Measurements from ENCODE around the gene SLC37A1.
A peak's percentile ranks its signal among the peaks of the same experiment; 100 is the strongest.

The SLC37A1 gene

DNA sequence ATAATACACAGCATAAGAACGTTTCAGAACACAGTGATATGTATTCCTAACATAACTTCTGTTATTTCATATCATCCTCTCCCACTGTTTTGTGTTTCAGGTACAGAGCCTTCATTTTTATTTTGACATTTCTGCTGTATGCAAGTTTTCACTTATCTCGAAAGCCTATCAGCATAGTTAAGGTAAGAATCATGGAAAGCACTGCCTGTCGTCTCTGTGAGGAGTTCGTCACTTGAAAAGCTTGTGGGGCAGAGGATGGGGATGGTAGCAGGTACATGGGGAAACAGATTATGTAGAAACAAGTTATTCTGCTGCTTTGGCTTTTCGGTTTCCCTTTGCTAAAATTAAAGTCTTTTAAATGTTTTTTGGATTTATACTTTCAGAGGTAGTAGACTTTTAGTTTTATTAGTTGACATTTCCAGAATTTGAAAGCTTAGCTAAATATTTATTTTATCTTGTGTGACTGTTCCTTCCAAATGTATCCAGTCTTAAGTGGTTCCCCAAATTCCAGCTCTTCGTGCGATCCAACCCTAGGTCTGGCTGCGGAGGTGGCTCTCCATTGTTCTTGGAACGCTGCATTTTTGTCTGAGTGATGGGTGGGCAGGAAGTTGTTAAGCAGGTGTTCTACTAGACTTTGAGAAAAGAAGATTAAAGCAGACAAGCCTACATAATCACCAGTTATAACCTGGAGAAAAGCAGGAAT is 12.2 kb downstream of the SLC37A1 start:
- no peak overlapping the region for H3K4me2 ChIP-seq (ENCODE audit: low read length)
- H3K79me2 ChIP-seq, result no peaks in the 10 kb centered on the region
- TF ChIP-seq, protein P1, sequence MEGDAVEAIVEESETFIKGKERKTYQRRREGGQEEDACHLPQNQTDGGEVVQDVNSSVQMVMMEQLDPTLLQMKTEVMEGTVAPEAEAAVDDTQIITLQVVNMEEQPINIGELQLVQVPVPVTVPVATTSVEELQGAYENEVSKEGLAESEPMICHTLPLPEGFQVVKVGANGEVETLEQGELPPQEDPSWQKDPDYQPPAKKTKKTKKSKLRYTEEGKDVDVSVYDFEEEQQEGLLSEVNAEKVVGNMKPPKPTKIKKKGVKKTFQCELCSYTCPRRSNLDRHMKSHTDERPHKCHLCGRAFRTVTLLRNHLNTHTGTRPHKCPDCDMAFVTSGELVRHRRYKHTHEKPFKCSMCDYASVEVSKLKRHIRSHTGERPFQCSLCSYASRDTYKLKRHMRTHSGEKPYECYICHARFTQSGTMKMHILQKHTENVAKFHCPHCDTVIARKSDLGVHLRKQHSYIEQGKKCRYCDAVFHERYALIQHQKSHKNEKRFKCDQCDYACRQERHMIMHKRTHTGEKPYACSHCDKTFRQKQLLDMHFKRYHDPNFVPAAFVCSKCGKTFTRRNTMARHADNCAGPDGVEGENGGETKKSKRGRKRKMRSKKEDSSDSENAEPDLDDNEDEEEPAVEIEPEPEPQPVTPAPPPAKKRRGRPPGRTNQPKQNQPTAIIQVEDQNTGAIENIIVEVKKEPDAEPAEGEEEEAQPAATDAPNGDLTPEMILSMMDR (IDR thresholded peaks at IDR 0.05), result no peak
- no peak overlapping the region for H3K9ac ChIP-seq
- no peaks in the 10 kb centered on the region for H3K9me3 ChIP-seq (ENCODE audit: control insufficient read depth, low read length)
- no peaks in the 10 kb centered on the region for H3K27me3 ChIP-seq (ENCODE audit: control insufficient read depth, insufficient read depth, low read length)
- H3K36me3 ChIP-seq (ENCODE audit: control insufficient read depth, insufficient read depth, low read length), result no peaks in the 10 kb centered on the region
- H3K27ac ChIP-seq, result no peak overlapping the region
- H3K4me3 ChIP-seq (ENCODE audit: low read depth, low read length), result no peak overlapping the region
- no peak overlapping the region for H2AFZ ChIP-seq
- no peaks in the 10 kb centered on the region for H3K4me1 ChIP-seq

- TF ChIP-seq, protein P1 (IDR thresholded peaks at IDR 0.05), result no peak
- no peaks in the 10 kb centered on the region for H3K36me3 ChIP-seq (ENCODE audit: control insufficient read depth, insufficient read depth, low read length)
- H3K9ac ChIP-seq, result no peak overlapping the region
- no peaks in the 10 kb centered on the region for H3K27me3 ChIP-seq (ENCODE audit: control insufficient read depth, insufficient read depth, low read length)
- no peaks in the 10 kb centered on the region for H3K9me3 ChIP-seq (ENCODE audit: control insufficient read depth, low read length)
- no peaks in the 10 kb centered on the region for H3K79me2 ChIP-seq
- no peak overlapping the region for H3K4me2 ChIP-seq (ENCODE audit: low read length)
- H3K4me3 ChIP-seq (ENCODE audit: low read depth, low read length), result no peak overlapping the region
- no peak overlapping the region for H3K27ac ChIP-seq
- no peak overlapping the region for H2AFZ ChIP-seq
- no peaks in the 10 kb centered on the region for H3K4me1 ChIP-seq
These were observed 12.7 kb downstream of the SLC37A1 start for GRCh38 chr21:42526379-42526727.

DNA sequence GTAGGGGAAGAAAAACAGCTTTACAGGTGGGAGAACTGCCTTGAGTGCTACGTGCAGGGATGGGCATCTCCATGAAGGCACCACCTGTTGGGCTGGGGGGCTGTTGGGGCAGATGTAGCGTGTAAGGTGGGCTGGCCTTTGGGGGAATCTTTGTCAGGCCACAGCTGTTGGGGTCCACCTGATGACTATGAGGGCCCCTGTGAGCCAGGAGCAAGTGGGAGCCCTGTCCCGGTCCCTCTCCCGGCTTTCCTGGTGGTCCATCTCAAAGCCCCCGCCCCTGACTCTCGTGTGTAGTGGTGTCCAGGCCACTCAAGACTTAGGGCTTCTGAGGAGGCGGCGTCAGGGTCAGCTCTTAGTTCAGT is 13.5 kb downstream of the SLC37A1 start:
- Histone ChIP-seq H3K36me3 (ENCODE audit: control insufficient read depth, insufficient read depth, low read length) (no peaks in the 10 kb centered on the region), H3K27ac (no peak overlapping the region), H3K79me2 (no peaks in the 10 kb centered on the region), H3K27me3 (ENCODE audit: control insufficient read depth, insufficient read depth, low read length) (no peaks in the 10 kb centered on the region), H3K9ac (no peak overlapping the region), H3K4me1 (no peaks in the 10 kb centered on the region), H3K9me3 (ENCODE audit: control insufficient read depth, low read length) (no peaks in the 10 kb centered on the region), H3K4me2 (ENCODE audit: low read length) (no peak overlapping the region), H2AFZ (no peak overlapping the region), H3K4me3 (ENCODE audit: low read depth, low read length) (no peak overlapping the region)
- TF ChIP-seq, protein P1 (IDR thresholded peaks at IDR 0.05), result no peak

DNA sequence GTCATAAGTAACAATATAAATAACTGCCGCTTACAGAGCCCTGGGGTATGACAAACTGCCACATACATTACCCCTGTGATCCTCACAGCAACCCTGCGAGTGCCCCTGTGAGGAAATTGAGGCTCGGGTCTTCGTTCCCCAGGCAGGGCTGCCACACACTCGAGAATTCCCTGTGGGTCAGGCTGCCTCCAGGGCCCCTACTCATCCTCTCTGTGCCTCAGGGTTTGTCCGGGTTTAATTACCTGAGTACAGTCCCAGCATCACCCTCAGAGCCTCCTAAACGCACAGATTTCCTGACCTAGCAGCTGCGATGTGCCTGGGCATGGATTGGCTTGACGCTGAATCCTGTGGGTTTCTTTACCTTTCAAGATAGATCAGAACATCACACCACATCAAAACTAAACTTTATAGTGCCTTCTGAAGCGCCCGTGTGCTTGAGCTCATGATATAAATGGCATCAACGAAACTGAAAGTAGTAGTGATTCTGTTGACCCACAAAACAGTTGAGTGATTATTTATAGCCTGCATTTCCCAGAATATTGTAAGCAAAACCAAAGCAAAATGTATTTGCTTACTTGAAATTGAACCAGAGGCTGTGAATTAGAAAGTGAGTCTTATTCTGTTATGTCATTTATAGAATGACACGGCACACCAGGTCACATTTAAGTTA is 14.0 kb downstream of the SLC37A1 start:
- no peak overlapping the region for H3K9ac ChIP-seq
- no peaks in the 10 kb centered on the region for H3K27me3 ChIP-seq (ENCODE audit: control insufficient read depth, insufficient read depth, low read length)
- H3K79me2 ChIP-seq, result no peaks in the 10 kb centered on the region
- no peaks in the 10 kb centered on the region for H3K36me3 ChIP-seq (ENCODE audit: control insufficient read depth, insufficient read depth, low read length)
- no peak overlapping the region for H3K4me2 ChIP-seq (ENCODE audit: low read length)
- no peak overlapping the region for H3K4me3 ChIP-seq (ENCODE audit: low read depth, low read length)
- TF ChIP-seq, protein P1 (IDR thresholded peaks at IDR 0.05), result no peak
- no peaks in the 10 kb centered on the region for H3K9me3 ChIP-seq (ENCODE audit: control insufficient read depth, low read length)
- peak overlapping the region; percentile 54 for H3K27ac ChIP-seq
- H3K4me1 ChIP-seq, result no peaks in the 10 kb centered on the region
- H2AFZ ChIP-seq, result no peak overlapping the region

DNA sequence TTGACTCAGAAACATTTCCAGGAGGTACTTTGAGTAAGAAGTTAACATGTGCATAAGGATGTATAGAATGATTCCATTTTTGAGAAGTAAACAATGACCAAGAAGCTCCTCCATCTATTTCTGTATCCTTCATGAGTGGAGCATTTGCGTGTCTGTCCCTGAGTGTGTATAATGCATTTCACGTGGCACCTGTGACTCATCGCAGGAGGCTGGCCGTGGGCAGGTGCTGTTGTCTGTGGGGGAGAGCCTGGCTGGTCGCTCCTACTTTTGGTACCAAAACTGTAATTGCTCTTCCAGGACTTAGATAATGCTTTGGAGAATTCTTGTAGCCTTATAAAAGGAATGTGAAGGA is 16.5 kb downstream of the SLC37A1 start:
- Histone ChIP-seq H2AFZ (no peak overlapping the region), H3K4me1 (no peaks in the 10 kb centered on the region), H3K4me2 (ENCODE audit: low read length) (no peak overlapping the region), H3K9me3 (ENCODE audit: control insufficient read depth, low read length) (no peaks in the 10 kb centered on the region), H3K4me3 (ENCODE audit: low read depth, low read length) (no peak overlapping the region), H3K27me3 (ENCODE audit: control insufficient read depth, insufficient read depth, low read length) (no peaks in the 10 kb centered on the region), H3K9ac (no peak overlapping the region), H3K79me2 (no peaks in the 10 kb centered on the region), H3K36me3 (ENCODE audit: control insufficient read depth, insufficient read depth, low read length) (no peaks in the 10 kb centered on the region), H3K27ac (no peak overlapping the region)
- TF ChIP-seq, protein P1 (IDR thresholded peaks at IDR 0.05), result no peak
